Esophagus muscularis mucosa (tissue), 4 donors: ENCODE data around the gene MEIS2. TPM values are rescaled to one million over a fixed set of nuclear protein-coding genes. Genes with fewer than 3 reads are reported as not detected.

Source experiments
- DNase-seq: peaks from one replicate; pipeline ENCODE4 v3.0.0-alpha.2; 2017; ENCODE audit errors: extremely low spot score
- H3K27ac ChIP-seq, 4 donors: fragments of 200-600 bp; sonication (generic); replicated peaks in 1 of 4; 1 replicate in 3 of 4; 2 replicates in 1 of 4; pipeline ENCODE4 v1.5.1; 2016 to 2019; ENCODE audit warnings: mild to moderate bottlenecking in 1 of 4
- H3K27me3 ChIP-seq, 4 donors: fragments of 200-600 bp; sonication (generic); one replicate each; pipeline versions ENCODE4 v1.5.1 to v1.6.0; 2016 to 2019
- H3K36me3 ChIP-seq, 4 donors: fragments of 200-600 bp; sonication (generic); one replicate each; pipeline ENCODE4 v1.5.1; 2016 to 2019
- H3K4me1 ChIP-seq, 4 donors: fragments of 200-600 bp; sonication (generic); one replicate each; pipeline ENCODE4 v1.5.1; 2016 to 2019
- H3K4me3 ChIP-seq, 4 donors: fragments of 200-600 bp; sonication (generic); 1 replicate in 2 of 4; 2 replicates in 2 of 4; pipeline ENCODE4 v1.5.1; 2016 to 2019; ENCODE audit warnings: mild to moderate bottlenecking in 4 of 4, moderate library complexity in 1 of 4
- H3K9me3 ChIP-seq, 4 donors: fragments of 200-600 bp; sonication (generic); 1 replicate in 3 of 4; 2 replicates in 1 of 4; pipeline ENCODE4 v1.5.1; 2016 to 2019
- EP300 ChIP-seq: sonication (generic); formaldehyde crosslinking; IDR thresholded peaks from one replicate; pipeline ENCODE4 v1.6.1; 2017; ENCODE audit warnings: antibody characterized with exemption
- POLR2A ChIP-seq: fragments of 450-650 bp; IDR thresholded peaks from one replicate; pipeline ENCODE4 v1.6.1; 2017; ENCODE audit warnings: antibody characterized with exemption, moderate library complexity, mild to moderate bottlenecking, low read depth
- POLR2AphosphoS5 ChIP-seq, 2 donors: sonication (generic); formaldehyde crosslinking; IDR thresholded peaks; one replicate each; pipeline ENCODE4 v1.6.1; 2017; ENCODE audit warnings: antibody characterized with exemption in 2 of 2
- WGBS: methylation state at CpG from one replicate; pipeline ENCODE4 v1.1.5; 2018; 5-methylcytosine and 5-hydroxymethylcytosine counted together
- intact Hi-C: fragments of 100-400 bp; cut with DNase I; formaldehyde crosslinking; loops from one replicate; pipeline ENCODE4 v1.15.1; 2023
- total RNA-seq, 4 donors: library from RNA; depleted of rRNA; stranded (reverse); fragments of >200 nt; gene quantifications; one replicate each; pipeline versions ENCODE4 v1.1.0 to v1.2.1, GENCODE V29; 2016
- TF ChIP-seq, protein P1 (sequence below), 3 experiments: fragments of 200-600 bp in 2 of 3; fragments of 450-650 bp in 1 of 3; sonication (generic) in 2 of 3; IDR thresholded peaks; one replicate each; pipeline ENCODE4 v1.5.1; 2017 to 2019; ENCODE audit warnings: antibody characterized with exemption in 3 of 3, mild to moderate bottlenecking in 2 of 3, moderate library complexity in 1 of 3

The MEIS2 gene
- total RNA-seq, 4 donors from 2014 or later = 53.8 to 106 (median 63.3) TPM

DNA sequence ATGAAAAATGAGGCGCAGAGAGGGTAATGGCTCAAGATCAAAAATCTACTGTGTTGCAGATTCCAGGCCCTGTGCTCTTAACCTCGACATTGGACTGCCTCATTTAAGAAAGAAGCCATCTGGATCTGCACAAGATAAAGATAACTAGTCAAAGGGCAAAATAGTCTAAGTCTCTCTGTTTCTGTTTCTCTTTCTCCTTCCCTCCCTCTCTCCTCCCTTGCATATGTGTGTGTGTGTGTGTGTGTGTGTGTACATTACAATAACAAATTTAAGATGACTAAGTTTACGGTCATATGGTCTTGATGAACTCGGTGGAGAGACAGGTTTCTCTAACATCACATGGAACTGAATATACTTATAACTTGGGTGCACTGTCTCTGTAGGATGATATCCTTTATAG, 69.2 kb downstream of the MEIS2 start:
- Histone ChIP-seq H3K27me3 (no peaks in the 10 kb centered on the region), H3K36me3 (peaks cover 0 to under 1% (median 0%) of the 10 kb centered on the region in 4 donors), H3K4me1 (peaks cover 35 to 81% (median 67%) of the 10 kb centered on the region in 4 donors), H3K27ac (peak overlapping the region in 2 of 4 donors; percentile 19 to 33), H3K4me3 (no peak overlapping the region), H3K9me3 (no peaks in the 10 kb centered on the region)
- TF ChIP-seq EP300 (no peak), POLR2A (no peak), POLR2AphosphoS5 (IDR thresholded peaks at IDR 0.05) (no peak)
- TF ChIP-seq, protein P1, sequence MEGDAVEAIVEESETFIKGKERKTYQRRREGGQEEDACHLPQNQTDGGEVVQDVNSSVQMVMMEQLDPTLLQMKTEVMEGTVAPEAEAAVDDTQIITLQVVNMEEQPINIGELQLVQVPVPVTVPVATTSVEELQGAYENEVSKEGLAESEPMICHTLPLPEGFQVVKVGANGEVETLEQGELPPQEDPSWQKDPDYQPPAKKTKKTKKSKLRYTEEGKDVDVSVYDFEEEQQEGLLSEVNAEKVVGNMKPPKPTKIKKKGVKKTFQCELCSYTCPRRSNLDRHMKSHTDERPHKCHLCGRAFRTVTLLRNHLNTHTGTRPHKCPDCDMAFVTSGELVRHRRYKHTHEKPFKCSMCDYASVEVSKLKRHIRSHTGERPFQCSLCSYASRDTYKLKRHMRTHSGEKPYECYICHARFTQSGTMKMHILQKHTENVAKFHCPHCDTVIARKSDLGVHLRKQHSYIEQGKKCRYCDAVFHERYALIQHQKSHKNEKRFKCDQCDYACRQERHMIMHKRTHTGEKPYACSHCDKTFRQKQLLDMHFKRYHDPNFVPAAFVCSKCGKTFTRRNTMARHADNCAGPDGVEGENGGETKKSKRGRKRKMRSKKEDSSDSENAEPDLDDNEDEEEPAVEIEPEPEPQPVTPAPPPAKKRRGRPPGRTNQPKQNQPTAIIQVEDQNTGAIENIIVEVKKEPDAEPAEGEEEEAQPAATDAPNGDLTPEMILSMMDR (IDR thresholded peaks at IDR 0.05) = no peak
- WGBS = 43% methylated on average over 4 of the region's 4 CpGs
- no peak for DNase-seq
- intact Hi-C loops = no loop called here

DNA sequence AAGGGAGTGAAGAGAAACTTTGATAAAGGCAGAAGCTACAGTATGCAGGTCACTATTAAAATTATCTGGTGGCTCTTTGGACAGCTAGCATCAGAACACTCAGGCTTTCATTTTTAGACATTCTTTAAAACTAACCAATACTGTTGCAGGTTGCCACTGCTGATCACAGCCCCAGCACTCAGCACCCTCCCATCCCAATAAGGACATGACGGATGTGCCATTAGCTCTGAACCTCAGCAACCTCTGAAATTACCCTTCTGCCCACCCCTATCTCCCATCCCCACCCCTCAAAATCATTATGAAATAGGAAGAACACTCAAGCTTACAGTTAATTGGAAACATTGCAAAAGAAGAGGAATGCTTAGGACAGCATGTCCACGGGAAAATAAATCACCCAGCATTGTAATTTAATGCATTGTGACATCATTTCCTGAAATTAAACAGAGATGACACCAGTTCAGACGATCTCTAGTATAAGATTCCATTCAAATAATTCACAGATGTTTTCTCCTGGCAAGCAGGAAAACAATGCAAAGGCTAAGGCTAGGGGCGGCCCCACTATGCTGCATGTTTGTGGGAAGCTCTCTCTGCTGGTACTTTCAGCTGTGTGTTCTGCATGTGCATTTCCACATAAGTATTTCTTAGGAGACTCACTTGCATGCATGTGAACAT, 71.6 kb downstream of the MEIS2 start:
- peaks cover 0 to 7% (median 0%) of the 10 kb centered on the region in 4 donors for H3K36me3 ChIP-seq
- DNase-seq = no peak
- TF ChIP-seq EP300 (no peak), POLR2A (no peak), POLR2AphosphoS5 (IDR thresholded peaks at IDR 0.05) (no peak)
- TF ChIP-seq, protein P1 (IDR thresholded peaks at IDR 0.05) = no peak
- intact Hi-C loops = no loop called here
- no peaks in the 10 kb centered on the region for H3K27me3 ChIP-seq
- H3K9me3 ChIP-seq = no peaks in the 10 kb centered on the region
- H3K4me3 ChIP-seq = no peak overlapping the region
- H3K4me1 ChIP-seq = peaks cover 24 to 79% (median 52%) of the 10 kb centered on the region in 4 donors
- H3K27ac ChIP-seq = peak overlapping the region in 1 of 4 donors; percentile 39
- WGBS = 67% methylated on average over 4 of the region's 4 CpGs

DNA sequence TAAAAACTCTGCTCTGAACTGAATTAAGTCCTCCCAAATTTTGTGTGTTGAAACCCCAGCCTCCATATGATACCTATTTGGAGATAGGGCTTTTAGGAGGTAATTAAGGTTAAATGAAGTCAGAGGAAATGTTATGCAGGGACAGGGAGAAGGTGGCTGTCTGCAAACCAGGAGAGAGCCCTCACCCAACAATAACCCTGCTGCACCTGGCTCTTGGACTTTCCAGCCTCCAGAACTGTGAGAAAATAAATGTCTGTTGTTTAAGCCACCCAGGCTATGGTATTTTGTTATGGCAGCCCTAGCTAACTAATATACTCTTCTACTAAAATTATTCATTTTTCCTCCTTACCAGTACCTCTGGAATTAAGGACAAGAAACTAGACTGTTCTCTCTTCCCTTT, 79.5 kb downstream of the MEIS2 start:
- Histone ChIP-seq H3K27me3 (no peaks in the 10 kb centered on the region), H3K9me3 (no peaks in the 10 kb centered on the region), H3K4me1 (peaks cover 28 to 83% (median 43%) of the 10 kb centered on the region in 4 donors), H3K27ac (peak overlapping the region; percentile 75 to 82 (median 79)), H3K36me3 (peaks cover 0 to 7% (median 0%) of the 10 kb centered on the region in 4 donors), H3K4me3 (no peak overlapping the region)
- TF ChIP-seq, protein P1 (IDR thresholded peaks at IDR 0.05) = no peak
- TF ChIP-seq POLR2A = no peak
- TF ChIP-seq EP300 = no peak
- TF ChIP-seq POLR2AphosphoS5 (IDR thresholded peaks at IDR 0.05) = no peak
- intact Hi-C loops = no loop called here
- DNase-seq = no peak

DNA sequence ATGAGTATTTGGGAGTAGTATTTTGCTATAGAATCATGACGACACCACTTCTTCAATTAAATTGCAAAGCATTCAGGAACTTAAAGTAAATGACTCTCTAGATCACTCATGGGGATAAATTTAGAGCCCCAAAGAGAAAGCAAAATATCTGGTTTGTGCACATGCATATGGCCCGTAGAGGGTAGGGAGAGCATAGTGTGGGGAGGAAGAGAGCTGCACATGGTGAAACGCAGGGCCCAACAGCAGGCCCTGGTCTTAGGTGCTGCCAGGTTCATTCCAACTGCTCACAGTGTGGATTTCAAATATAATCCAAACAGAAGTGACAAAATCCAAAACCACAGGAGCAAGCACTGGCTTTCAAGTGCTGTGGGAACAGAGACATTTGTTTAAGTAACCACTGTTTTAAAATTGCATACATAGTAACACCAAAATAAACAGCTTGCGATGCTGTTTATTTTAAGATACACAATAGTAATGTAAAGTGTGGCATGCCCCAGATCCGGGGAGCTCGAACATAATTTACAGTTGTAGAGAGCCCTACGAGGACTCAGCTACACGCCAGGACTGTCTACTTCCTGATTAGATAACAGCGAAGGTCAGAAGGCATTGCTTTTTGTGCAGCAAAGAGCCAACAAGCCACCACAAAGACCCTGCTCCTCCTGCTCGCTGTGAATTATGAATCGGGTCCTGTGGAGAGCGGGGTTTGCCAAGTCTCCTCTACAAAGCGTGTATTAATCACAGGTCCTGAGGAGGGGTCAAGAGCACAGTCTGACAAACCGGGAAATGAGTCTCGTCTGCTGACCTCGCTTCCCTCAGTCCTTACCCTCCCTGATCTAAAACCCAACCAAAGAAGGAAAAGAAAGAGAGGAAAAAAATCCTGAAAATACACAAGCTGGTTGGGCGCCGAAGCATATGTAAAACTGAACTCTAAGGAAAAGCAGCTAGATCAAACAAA, 80.6 kb downstream of the MEIS2 start:
- 36% methylated on average over 18 of the region's 18 CpGs for WGBS
- H3K4me3 ChIP-seq = peak overlapping the region in 3 of 4 donors; percentile 17 to 36 (median 22)

More for the DNA sequence above, 80.6 kb downstream of the MEIS2 start:
- intact Hi-C loops = loop anchor here (5.0 kb wide), 1 partner anchor 78 kb away; no protein-coding TSS in a partner anchor
- no peak for TF ChIP-seq POLR2A
- TF ChIP-seq POLR2AphosphoS5 (IDR thresholded peaks at IDR 0.05) = no peak
- Histone ChIP-seq H3K4me1 (peaks cover 36 to 83% (median 49%) of the 10 kb centered on the region in 4 donors), H3K27ac (peak overlapping the region; percentile 75 to 82 (median 79)), H3K9me3 (no peaks in the 10 kb centered on the region), H3K27me3 (no peaks in the 10 kb centered on the region), H3K36me3 (peaks cover 0 to 6% (median 0%) of the 10 kb centered on the region in 4 donors)
- no peak for DNase-seq
